HEK293T (cell line): ENCODE results near the gene POLA1.

Source experiments
- CTCF ChIA-PET: fragments of 350-600 bp; formaldehyde crosslinking; extraction: SDS; loops from one replicate; lab custom pipeline; 2021; ENCODE audit warnings: antibody characterized with exemption, inconsistent platforms; lab: Yijun Ruan, JAX
- POLR2A ChIA-PET: fragments of 350-600 bp; formaldehyde crosslinking; extraction: SDS; loops from one replicate; lab custom pipeline; 2020; ENCODE audit warnings: antibody characterized with exemption, inconsistent platforms; lab: Yijun Ruan, JAX
- DNase-seq: peaks from one replicate; pipeline ENCODE4 v3.0.0; 2012; ENCODE audit warnings: mixed read lengths; ENCODE audit errors: extremely low spot score
- ARNT ChIP-seq: fragments of 450-650 bp; IDR thresholded peaks from 2 replicates; pipeline ENCODE4 v1.6.1; 2017; ENCODE audit warnings: mild to moderate bottlenecking
- BHLHE40 ChIP-seq: fragments of 450-650 bp; IDR thresholded peaks from 2 replicates; pipeline ENCODE4 v1.6.1; 2016; ENCODE audit warnings: mild to moderate bottlenecking, moderate library complexity, borderline replicate concordance
- CTBP1 ChIP-seq: fragments of 450-650 bp; IDR thresholded peaks from 2 replicates; pipeline ENCODE4 v1.6.1; 2016; ENCODE audit warnings: borderline replicate concordance
- ELF4 ChIP-seq: fragments of 450-650 bp; IDR thresholded peaks from 2 replicates; pipeline ENCODE4 v1.6.1; 2017; ENCODE audit warnings: antibody characterized with exemption
- FOXA1 ChIP-seq: fragments of 450-650 bp; IDR thresholded peaks from 2 replicates; pipeline ENCODE4 v1.6.1; 2016; ENCODE audit warnings: mild to moderate bottlenecking
- FOXK2 ChIP-seq: fragments of 450-650 bp; IDR thresholded peaks from 2 replicates; pipeline ENCODE4 v1.6.1; 2016; ENCODE audit warnings: mild to moderate bottlenecking
- FOXM1 ChIP-seq: fragments of 450-650 bp; IDR thresholded peaks from 2 replicates; pipeline ENCODE4 v1.6.1; 2017; ENCODE audit warnings: mild to moderate bottlenecking, borderline replicate concordance
- HDGF ChIP-seq: fragments of 450-650 bp; IDR thresholded peaks from 2 replicates; pipeline ENCODE4 v1.6.1; 2017; ENCODE audit warnings: antibody characterized with exemption, borderline replicate concordance
- L3MBTL2 ChIP-seq: fragments of 450-650 bp; conservative IDR thresholded peaks from 2 replicates; pipeline ENCODE4 v1.6.1; 2016; ENCODE audit warnings: mild to moderate bottlenecking
- LEF1 ChIP-seq: fragments of 450-650 bp; IDR thresholded peaks from 2 replicates; pipeline ENCODE4 v1.6.1; 2017; ENCODE audit warnings: mild to moderate bottlenecking, borderline replicate concordance
- NFRKB ChIP-seq: fragments of 450-650 bp; IDR thresholded peaks from 2 replicates; pipeline ENCODE4 v1.6.1; 2016; ENCODE audit warnings: mild to moderate bottlenecking, moderate library complexity
- SP1 ChIP-seq: fragments of 450-650 bp; IDR thresholded peaks from 2 replicates; pipeline ENCODE4 v1.6.1; 2017
- SUZ12 ChIP-seq: fragments of 450-650 bp; IDR thresholded peaks from 2 replicates; pipeline ENCODE4 v1.6.1; 2016; ENCODE audit warnings: mild to moderate bottlenecking
- TARDBP ChIP-seq: fragments of 450-650 bp; IDR thresholded peaks from 2 replicates; pipeline ENCODE4 v1.6.1; 2016
- ZNF384 ChIP-seq: fragments of 450-650 bp; IDR thresholded peaks from 2 replicates; pipeline ENCODE4 v1.6.1; 2016
- TF ChIP-seq, protein P1 (sequence below): fragments of 450-650 bp; IDR thresholded peaks from 2 replicates; pipeline ENCODE4 v1.6.1; 2016

POLA1 gene

GRCh38 chrX:24979081-24979480 lies 285.4 kb downstream of the POLA1 start:
- TF ChIP-seq, protein P1, sequence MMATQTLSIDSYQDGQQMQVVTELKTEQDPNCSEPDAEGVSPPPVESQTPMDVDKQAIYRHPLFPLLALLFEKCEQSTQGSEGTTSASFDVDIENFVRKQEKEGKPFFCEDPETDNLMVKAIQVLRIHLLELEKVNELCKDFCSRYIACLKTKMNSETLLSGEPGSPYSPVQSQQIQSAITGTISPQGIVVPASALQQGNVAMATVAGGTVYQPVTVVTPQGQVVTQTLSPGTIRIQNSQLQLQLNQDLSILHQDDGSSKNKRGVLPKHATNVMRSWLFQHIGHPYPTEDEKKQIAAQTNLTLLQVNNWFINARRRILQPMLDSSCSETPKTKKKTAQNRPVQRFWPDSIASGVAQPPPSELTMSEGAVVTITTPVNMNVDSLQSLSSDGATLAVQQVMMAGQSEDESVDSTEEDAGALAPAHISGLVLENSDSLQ: no peak
- TF ChIP-seq LEF1: no peak
- no peak for TF ChIP-seq TARDBP
- no peak for TF ChIP-seq ELF4
- no peak for TF ChIP-seq CTBP1
- TF ChIP-seq SP1: no peak
- TF ChIP-seq FOXM1: no peak
- TF ChIP-seq NFRKB: no peak
- TF ChIP-seq FOXA1: no peak
- no peak for TF ChIP-seq L3MBTL2
- no peak for TF ChIP-seq ZNF384
- no peak for TF ChIP-seq HDGF
- no peak for TF ChIP-seq SUZ12
- TF ChIP-seq ARNT: no peak
- TF ChIP-seq BHLHE40: no peak
- no peak for TF ChIP-seq FOXK2
- ChIA-PET POLR2A (no interaction called here), CTCF (no interaction called here)
- DNase-seq: no peak

DNA sequence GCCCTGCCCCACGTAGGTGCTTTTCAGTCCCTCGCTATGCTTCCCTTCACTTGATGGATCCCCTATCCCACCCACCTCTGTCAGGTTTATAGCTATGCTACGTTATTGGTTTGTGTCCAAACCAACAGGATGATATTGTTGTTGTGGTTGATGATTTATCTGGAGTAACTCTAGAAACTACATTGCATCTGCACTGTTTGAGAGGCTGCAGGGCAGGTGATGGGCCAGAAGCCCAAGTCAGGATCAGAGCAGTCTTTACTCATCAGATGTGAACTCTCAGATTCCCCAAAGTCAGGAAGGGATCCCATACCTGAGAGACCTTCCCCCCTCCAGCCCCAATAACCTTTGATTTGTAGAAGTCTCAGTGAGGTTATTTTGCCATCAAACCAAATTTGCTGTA lies 287.3 kb downstream of the POLA1 start:
- ChIA-PET CTCF (no interaction called here), POLR2A (no interaction called here)
- no peak for DNase-seq
- no peak for TF ChIP-seq ZNF384
- TF ChIP-seq, protein P1: no peak
- no peak for TF ChIP-seq BHLHE40
- TF ChIP-seq FOXA1: no peak
- no peak for TF ChIP-seq NFRKB
- no peak for TF ChIP-seq ELF4
- TF ChIP-seq ARNT: no peak
- TF ChIP-seq HDGF: no peak
- TF ChIP-seq SP1: no peak
- TF ChIP-seq CTBP1: no peak
- TF ChIP-seq FOXM1: no peak
- no peak for TF ChIP-seq SUZ12
- no peak for TF ChIP-seq TARDBP
- TF ChIP-seq L3MBTL2: no peak
- no peak for TF ChIP-seq FOXK2
- TF ChIP-seq LEF1: no peak

GRCh38 chrX:24982306-24982965 lies 288.7 kb downstream of the POLA1 start:
- no peak for DNase-seq
- ChIA-PET POLR2A (no interaction called here), CTCF (no interaction called here)
- TF ChIP-seq L3MBTL2 (no peak), NFRKB (no peak), FOXK2 (no peak), FOXM1 (no peak), BHLHE40 (no peak), CTBP1 (no peak), TARDBP (no peak), FOXA1 (no peak), ARNT (no peak)
- TF ChIP-seq, protein P1: no peak

DNA sequence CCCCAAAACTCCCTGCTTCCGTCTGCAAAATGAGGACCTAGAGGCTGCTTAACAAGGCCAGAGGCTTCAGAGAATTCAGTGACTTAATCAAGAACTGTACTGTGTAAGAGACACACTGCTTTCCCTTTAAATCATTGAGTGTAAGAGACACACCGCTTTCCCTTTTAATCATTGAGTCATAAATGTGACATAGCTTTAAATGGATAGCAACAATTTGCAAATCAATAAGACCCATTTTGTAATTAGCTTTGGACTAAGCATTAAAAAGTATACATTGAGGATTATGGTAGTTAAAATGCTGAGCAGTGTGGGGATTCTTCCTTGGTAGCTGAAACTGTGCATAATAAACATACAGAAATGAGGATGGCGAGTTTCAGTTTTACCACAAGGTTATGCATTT lies 290.2 kb downstream of the POLA1 start:
- POLR2A ChIA-PET: interaction anchor here (0.6 kb wide), 1 partner anchor 22 kb away, joined by 3 read pairs; no protein-coding TSS in a partner anchor
- CTCF ChIA-PET: no interaction called here
- no peak for TF ChIP-seq ZNF384
- no peak for TF ChIP-seq L3MBTL2
- TF ChIP-seq SUZ12: no peak
- TF ChIP-seq ELF4: no peak
- no peak for TF ChIP-seq HDGF
- TF ChIP-seq TARDBP: no peak
- no peak for TF ChIP-seq LEF1
- TF ChIP-seq, protein P1: no peak
- no peak for TF ChIP-seq FOXA1
- DNase-seq: no peak

GRCh38 chrX:24985120-24985519 lies 291.4 kb downstream of the POLA1 start:
- ChIA-PET POLR2A (no interaction called here), CTCF (no interaction called here)
- DNase-seq: no peak
- no peak for TF ChIP-seq SUZ12
- no peak for TF ChIP-seq TARDBP
- TF ChIP-seq FOXM1: no peak
- no peak for TF ChIP-seq L3MBTL2
- TF ChIP-seq ZNF384: no peak
- no peak for TF ChIP-seq LEF1
- TF ChIP-seq, protein P1: no peak
- no peak for TF ChIP-seq HDGF
- TF ChIP-seq FOXA1: no peak
- TF ChIP-seq ARNT: no peak
- TF ChIP-seq BHLHE40: no peak
- no peak for TF ChIP-seq NFRKB
- TF ChIP-seq SP1: no peak
- no peak for TF ChIP-seq FOXK2
